ENCODE measurements around the gene PSMB2. TPM values are rescaled to one million over a fixed set of nuclear protein-coding genes. Genes with fewer than 3 reads are reported as not detected.

Gene PSMB2
- total RNA-seq, 1 experiment from 2014 or later, result 86.0 TPM

- Histone ChIP-seq H2BK5ac (ENCODE audit: insufficient read length, low read length) (no peak overlapping the region), H3K18ac (ENCODE audit: insufficient read length, low read depth, low read length) (no peak overlapping the region), H4K8ac (replicated peaks; ENCODE audit: insufficient read length, low read depth, low read length) (no peak overlapping the region), H3K79me2 (ENCODE audit: insufficient read depth, low read length) (no peaks in the 10 kb centered on the region), H3K4ac (ENCODE audit: low read depth, low read length) (no peak overlapping the region), H3K4me1 (ENCODE audit: insufficient read depth, low read length) (no peaks in the 10 kb centered on the region), H2AK5ac (ENCODE audit: insufficient read length, low read length) (no peak overlapping the region), H3T11ph (ENCODE audit: low read length) (no peak overlapping the region), H3K56ac (ENCODE audit: insufficient read length, low read depth, low read length) (no peak overlapping the region), H3K27me3 (ENCODE audit: insufficient read depth, low read length) (no peaks in the 10 kb centered on the region), H3K14ac (ENCODE audit: insufficient read depth, low read length) (no peak overlapping the region), H2BK12ac (ENCODE audit: insufficient read length, low read depth, low read length) (no peak overlapping the region), H2BK120ac (ENCODE audit: low read depth, low read length, poor library complexity, severe bottlenecking) (no peak overlapping the region), H4K20me1 (ENCODE audit: control insufficient read depth, insufficient read depth, insufficient read length) (no peaks in the 10 kb centered on the region), H2AFZ (ENCODE audit: low read length) (no peak overlapping the region), H2BK20ac (ENCODE audit: low read depth, low read length, poor library complexity, severe bottlenecking) (no peak overlapping the region), H3K23ac (ENCODE audit: insufficient read length, low read depth, low read length) (no peak overlapping the region), H3K27ac (ENCODE audit: insufficient read length, low read depth, low read length) (no peak overlapping the region), H4K5ac (ENCODE audit: insufficient read length, low read depth, low read length) (no peak overlapping the region), H3K4me2 (ENCODE audit: insufficient read depth, insufficient read length, low read length) (no peak overlapping the region), H3K9me3 (ENCODE audit: control insufficient read depth, low read depth, low read length) (no peaks in the 10 kb centered on the region), H3K23me2 (ENCODE audit: insufficient read length, low read depth, low read length, poor library complexity, severe bottlenecking) (no peaks in the 10 kb centered on the region), H2BK15ac (ENCODE audit: low read depth, low read length) (no peak overlapping the region), H3K9ac (ENCODE audit: extremely low read depth, insufficient read length, low read length) (no peak overlapping the region), H4K91ac (ENCODE audit: insufficient read length, low read depth, low read length) (no peak overlapping the region), H3K79me1 (ENCODE audit: insufficient read depth, low read depth, low read length, poor library complexity, severe bottlenecking) (no peaks in the 10 kb centered on the region)
- H3K27ac Mint-ChIP-seq, result no peak overlapping the region
- no peak overlapping the region for H3K4me3 Mint-ChIP-seq
- TF ChIP-seq CTCF (conservative IDR thresholded peaks at IDR 0.05), result no peak
- peaks cover 0 to 4% of the 10 kb centered on the region in 2 experiments; a peak in 2 of 4 replicates for H3K4me1 Mint-ChIP-seq
- no peak for DNase-seq
- peaks cover 15% of the 10 kb centered on the region for H3K27me3 Mint-ChIP-seq (ENCODE audit: low read depth)
- no peaks in the 10 kb centered on the region; a peak in 1 of 7 replicates for H3K36me3 Mint-ChIP-seq (ENCODE audit: insufficient read depth in 1 of 3, low read depth in 3 of 3)
- no CpG with 5 or more reads among the region's 3 CpGs for WGBS (ENCODE audit: extremely low coverage, insufficient read length, low lambda C conversion rate)
- no peaks in the 10 kb centered on the region for H3K9me3 Mint-ChIP-seq
These were observed 38.9 kb upstream of the PSMB2 start for GRCh38 chr1:35680271-35680670.

Data from H9 (cell line).